Esophagus muscularis mucosa (tissue), 3 donors: Measurements from ENCODE around the gene MBD5.

Experiments
- CTCF ChIP-seq, 3 experiments: fragments of 200-600 bp in 2 of 3; fragments of 450-650 bp in 1 of 3; sonication (generic) in 2 of 3; IDR thresholded peaks; one replicate each; pipeline ENCODE4 v1.5.1; 2017 to 2019; ENCODE audit warnings: antibody characterized with exemption in 3 of 3, mild to moderate bottlenecking in 2 of 3, moderate library complexity in 1 of 3
- POLR2A ChIP-seq: fragments of 450-650 bp; IDR thresholded peaks from one replicate; pipeline ENCODE4 v1.6.1; 2017; ENCODE audit warnings: antibody characterized with exemption, moderate library complexity, mild to moderate bottlenecking, low read depth

- no peak for TF ChIP-seq POLR2A
- no peak for TF ChIP-seq CTCF (IDR thresholded peaks at IDR 0.05)
These were observed 390.0 kb downstream of the MBD5 start for GRCh38 chr2:148410899-148411298.
